Measurements from ENCODE around the gene DEFB114.
A peak's percentile ranks its signal among the peaks of the same experiment; 100 is the strongest.

DEFB114 gene

DNA sequence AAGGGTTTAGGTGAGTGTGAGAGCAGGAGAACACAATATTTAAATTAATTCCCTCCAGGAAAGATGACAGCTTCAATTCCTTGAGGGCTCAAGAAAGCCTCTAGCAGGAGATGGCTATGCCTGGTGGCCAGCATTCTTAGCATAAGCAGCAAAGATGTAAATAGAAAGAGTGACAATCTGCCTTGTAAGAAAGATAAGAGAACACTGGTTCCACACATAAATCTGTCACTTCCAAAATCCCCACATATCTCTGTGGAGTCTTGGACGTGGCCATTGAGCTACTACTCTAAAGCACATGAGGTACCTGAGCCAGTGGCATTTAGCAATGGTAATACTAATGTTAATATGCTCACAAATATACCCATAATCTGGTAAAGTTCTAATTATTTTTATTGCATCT lies 29.2 kb downstream of the DEFB114 start:
- DNase-seq = no peak

DNA sequence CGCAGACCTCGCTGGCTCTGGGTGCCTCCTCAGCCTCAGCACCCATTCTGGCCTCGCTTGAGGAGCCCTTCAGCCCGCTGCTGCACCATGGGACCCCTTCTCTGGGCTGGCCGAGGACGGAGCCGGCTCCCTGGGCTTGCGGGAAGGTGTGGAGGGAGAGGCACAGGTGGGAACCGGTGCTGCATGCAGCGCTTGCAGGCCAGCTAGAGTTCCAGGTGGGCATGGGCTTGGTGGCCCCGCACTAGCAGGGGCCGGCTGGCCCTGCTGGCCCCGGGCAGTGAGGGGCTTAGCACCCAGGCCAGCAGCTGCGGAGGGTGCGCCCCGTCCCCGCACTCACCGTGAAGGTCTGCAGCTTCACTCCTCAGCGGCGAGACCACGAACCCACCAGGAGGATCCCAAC lies 30.4 kb downstream of the DEFB114 start:
- no peak for DNase-seq

DNA sequence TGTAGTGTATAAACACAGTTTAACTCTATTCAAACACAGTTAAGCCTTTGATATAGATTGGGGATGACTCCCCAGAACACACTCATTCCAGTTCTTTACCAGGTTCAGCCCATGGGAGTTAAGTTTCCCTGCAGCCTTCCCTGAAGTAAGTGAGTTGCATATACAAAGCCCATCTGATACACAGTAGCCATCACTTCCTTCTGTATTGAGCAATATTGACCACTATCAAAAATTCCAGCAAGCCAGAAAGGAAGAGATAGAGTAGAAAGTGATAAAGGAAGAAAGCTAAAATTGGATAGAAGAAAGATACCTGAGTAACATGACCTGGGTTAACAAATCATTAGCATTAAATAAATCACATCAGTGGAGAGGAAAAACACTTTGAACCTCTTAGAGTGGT lies 34.6 kb downstream of the DEFB114 start:
- no peak for DNase-seq

DNA sequence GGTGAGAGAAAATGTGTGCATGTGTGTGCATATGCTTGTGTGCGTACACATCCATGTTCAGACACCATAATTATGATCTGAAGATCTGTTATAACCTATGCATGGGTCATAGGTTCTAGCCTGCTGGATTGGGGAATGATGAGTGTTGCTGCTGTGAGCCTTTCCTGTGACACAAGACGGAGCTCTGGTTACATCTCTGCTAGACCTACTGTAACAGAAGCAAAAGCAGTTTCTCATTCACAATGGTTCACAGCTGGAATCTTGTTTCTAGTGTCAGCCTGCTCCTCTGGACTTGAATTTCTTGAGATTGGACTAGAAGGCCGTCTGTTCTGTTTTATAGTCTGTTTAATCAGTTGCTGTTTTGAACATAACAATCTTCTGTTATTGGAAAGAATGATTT lies 40.1 kb downstream of the DEFB114 start:
- peak; percentile 48 for DNase-seq

DNA sequence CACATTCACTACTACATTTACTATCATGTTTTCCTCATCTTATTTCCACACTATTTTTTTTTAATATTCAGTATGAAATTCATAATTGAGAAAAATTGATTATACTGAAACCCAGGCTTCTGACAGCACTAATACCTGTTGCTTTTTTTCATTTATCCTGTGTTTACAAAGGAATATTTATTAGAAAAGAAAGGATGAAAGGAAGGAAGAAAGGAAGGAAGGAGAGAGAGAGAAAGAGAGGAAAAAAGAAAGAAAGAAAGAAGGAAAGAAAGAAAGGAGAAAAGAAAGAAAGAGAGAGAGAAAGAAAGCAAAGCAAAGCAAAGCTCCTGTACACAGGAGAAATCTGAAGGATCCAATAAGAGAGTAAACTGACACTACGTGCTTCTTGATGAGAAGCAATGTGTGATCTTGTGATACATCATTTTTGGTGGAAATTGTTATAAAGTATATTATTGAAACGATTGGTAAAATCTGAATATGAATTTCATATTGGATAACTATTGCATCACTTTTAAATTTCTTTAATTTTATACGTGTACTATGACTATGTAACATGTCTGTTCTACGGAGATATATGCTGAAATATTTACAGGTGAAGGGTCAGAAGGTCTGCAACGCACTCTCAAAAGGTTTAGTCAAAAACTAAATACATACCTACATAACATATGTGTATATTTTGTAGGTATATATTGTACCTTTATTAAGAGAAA lies 43.9 kb downstream of the DEFB114 start:
- DNase-seq = no peak

DNA sequence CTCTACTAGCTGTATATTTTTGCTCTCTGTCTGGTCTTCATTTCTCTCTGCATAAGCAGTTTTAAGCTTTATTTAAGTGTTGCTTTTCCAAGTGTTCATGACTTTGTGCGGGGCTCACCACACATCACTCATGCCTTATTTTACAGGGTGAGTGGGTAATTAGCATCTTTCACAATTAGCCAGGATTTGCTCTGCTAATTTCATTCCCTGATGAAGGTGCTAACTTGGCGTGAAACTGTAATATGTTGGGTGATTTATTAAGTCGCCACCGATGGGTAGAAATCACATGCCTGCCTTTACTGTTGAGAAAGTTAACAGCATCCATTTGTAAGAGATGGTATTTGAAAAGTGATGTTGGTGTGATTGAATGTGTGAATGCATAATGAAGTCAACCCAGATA lies 44.7 kb downstream of the DEFB114 start:
- DNase-seq = no peak

DNA sequence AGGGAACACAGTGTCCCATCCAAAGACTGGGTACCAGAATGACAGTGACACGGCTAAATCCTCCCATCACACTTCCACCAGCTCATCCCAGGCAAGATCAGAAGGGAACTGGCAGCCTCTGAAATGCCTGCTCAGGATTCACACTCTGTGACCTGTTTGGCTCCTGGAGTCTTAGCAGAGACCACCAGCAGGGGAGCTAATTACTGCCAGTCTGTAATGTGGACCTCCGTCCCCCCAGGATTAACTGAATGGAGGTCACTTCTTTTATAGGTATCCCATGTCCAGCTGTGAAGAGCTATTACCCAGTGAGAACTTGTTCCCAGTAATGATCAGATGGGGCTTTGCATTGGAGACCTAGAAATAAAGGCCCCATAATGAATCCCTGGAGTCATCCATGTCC lies 45.2 kb downstream of the DEFB114 start:
- DNase-seq = no peak

DNA sequence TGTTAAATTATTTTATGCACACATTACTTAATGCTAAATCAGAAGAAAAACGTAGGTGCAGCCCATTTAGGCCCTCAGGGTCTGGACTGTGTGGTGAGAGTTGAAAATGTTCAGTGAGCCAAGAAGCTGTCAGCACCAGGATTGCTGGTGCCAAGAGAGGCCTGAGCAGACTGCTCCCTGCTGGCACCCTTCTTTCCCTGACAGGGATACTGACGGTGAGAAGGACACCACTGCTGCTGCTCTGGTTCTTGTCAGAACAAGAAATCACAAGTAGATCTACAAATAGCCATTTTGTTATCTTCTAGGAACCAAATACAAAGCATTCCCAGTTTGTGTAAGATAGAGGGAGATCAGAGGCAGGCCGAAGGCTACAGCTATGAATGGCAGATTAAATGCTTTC lies 48.9 kb downstream of the DEFB114 start:
- DNase-seq = peak; percentile 64

DNA sequence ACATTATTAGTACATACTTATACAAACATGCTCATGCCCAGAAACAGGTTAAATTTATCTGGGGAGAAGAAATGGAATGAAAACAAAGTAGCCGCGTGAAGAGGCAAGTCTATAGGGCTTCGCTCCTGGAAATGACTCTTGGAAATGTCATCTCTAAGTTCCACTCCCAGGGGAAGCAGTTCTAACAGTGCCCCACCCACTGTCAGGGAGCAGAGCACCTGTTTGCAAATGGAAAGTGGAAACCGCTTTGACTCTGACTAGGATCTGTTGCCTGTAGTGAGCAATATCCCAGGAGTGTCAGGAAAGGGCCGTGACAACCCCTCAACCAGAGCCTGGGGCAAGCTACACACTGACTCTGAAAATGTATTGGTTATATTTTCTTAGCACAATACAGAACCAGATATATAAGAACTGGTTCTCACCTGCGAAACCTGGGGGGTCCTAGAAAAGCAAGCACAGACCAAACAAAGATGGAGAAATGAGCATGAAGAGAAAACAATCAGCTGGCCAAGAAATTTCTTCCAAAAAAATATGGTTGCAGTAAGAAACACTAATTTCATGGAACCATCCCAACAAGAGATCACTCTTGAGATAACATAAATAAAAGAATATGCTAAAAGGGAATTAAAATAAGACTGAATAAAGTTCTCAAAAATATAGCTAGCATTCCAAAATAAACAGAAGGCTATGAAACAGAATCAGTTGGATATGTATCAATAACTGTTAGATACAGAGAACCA lies 50.2 kb downstream of the DEFB114 start:
- peak; percentile 31 for DNase-seq

DNA sequence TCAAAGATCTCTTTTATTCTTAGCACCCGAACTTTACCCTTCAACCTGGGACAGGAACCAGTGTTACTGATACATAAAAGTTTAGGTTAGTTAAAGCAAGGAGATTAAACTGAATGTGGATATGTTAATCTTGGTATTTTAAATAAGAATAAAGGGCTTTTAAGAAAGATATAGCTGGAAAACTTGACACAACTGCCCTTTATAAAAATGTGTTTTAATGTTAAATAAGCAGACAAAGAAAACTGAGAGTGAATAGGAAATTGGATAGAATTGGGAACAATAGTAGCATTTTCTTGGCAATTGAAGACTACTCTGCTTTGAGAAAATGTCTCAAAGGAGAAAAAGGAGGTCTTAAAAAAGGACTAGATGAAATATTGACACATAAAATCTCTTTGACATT lies 51.8 kb downstream of the DEFB114 start:
- no peak for DNase-seq

DNA sequence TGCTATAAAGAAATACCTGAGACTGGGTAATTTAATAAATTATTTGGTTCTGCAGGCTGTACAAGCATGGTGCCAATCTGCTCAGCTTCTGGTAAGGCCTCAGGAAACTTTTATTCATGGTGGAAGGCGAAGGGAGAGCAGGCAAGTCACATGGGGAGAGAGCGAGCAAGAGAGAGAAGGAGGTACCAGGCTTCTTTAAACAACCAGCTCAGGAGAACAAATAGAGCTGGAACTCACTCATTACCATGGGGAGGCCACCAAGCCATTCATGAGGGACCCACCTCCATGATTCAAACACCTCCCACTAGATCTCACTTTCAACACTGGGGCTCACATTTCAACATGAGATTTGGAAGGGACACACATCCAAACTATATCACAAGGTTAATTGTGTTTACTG lies 52.7 kb downstream of the DEFB114 start:
- no peak for DNase-seq

Measured in eye (tissue), 1 donor.